ENCODE measurements around the gene PXMP4.

DNA sequence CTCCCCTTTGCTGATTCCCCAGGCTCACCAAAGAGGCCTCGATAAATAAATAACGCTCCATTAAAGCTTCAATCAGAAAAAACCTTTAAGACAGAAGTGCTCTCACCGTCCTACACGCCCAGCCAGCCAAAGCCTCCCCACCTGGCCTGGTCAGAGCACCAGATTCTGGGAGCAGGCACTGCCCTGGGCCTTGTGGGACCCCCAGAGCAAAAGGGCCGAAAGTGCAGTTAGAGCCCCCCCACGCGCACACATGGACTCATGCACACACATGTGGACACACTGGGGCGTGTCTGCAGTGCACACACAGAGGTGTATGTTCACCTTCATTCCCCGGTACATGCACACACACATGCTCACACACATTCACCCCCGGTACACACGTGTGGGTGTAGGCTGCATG is 44.0 kb downstream of the PXMP4 start:
- TF ChIP-seq, protein P1, sequence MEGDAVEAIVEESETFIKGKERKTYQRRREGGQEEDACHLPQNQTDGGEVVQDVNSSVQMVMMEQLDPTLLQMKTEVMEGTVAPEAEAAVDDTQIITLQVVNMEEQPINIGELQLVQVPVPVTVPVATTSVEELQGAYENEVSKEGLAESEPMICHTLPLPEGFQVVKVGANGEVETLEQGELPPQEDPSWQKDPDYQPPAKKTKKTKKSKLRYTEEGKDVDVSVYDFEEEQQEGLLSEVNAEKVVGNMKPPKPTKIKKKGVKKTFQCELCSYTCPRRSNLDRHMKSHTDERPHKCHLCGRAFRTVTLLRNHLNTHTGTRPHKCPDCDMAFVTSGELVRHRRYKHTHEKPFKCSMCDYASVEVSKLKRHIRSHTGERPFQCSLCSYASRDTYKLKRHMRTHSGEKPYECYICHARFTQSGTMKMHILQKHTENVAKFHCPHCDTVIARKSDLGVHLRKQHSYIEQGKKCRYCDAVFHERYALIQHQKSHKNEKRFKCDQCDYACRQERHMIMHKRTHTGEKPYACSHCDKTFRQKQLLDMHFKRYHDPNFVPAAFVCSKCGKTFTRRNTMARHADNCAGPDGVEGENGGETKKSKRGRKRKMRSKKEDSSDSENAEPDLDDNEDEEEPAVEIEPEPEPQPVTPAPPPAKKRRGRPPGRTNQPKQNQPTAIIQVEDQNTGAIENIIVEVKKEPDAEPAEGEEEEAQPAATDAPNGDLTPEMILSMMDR (IDR thresholded peaks at IDR 0.05): no peak
- TF ChIP-seq CHD2 (IDR thresholded peaks at IDR 0.05; ENCODE audit: low read length, partially characterized antibody) (no peak), ESRRA (IDR thresholded peaks at IDR 0.05; ENCODE audit: borderline replicate concordance, low read length) (no peak), PHF8 (IDR thresholded peaks at IDR 0.05; ENCODE audit: borderline replicate concordance, low read depth) (no peak), KDM1A (IDR thresholded peaks at IDR 0.05; ENCODE audit: low read depth) (no peak), POLR2A (IDR thresholded peaks at IDR 0.05; ENCODE audit: low read length) (no peak), RARB (CRISPR knock-in tag; IDR thresholded peaks at IDR 0.05) (no peak), RCOR1 (IDR thresholded peaks at IDR 0.05; ENCODE audit: low read depth, low read length) (no peak), HOXA7 (CRISPR knock-in tag; IDR thresholded peaks at IDR 0.05) (no peak), MAZ (IDR thresholded peaks at IDR 0.05; ENCODE audit: borderline replicate concordance, low read depth, low read length) (no peak)
- TF ChIP-seq, protein P2, sequence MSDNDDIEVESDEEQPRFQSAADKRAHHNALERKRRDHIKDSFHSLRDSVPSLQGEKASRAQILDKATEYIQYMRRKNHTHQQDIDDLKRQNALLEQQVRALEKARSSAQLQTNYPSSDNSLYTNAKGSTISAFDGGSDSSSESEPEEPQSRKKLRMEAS (IDR thresholded peaks at IDR 0.05): no peak
- TF ChIP-seq, protein P3, sequence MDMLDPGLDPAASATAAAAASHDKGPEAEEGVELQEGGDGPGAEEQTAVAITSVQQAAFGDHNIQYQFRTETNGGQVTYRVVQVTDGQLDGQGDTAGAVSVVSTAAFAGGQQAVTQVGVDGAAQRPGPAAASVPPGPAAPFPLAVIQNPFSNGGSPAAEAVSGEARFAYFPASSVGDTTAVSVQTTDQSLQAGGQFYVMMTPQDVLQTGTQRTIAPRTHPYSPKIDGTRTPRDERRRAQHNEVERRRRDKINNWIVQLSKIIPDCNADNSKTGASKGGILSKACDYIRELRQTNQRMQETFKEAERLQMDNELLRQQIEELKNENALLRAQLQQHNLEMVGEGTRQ (IDR thresholded peaks at IDR 0.05): no peak

All from A549 (cell line).